ENCODE data around the gene ZNF831.

DNA sequence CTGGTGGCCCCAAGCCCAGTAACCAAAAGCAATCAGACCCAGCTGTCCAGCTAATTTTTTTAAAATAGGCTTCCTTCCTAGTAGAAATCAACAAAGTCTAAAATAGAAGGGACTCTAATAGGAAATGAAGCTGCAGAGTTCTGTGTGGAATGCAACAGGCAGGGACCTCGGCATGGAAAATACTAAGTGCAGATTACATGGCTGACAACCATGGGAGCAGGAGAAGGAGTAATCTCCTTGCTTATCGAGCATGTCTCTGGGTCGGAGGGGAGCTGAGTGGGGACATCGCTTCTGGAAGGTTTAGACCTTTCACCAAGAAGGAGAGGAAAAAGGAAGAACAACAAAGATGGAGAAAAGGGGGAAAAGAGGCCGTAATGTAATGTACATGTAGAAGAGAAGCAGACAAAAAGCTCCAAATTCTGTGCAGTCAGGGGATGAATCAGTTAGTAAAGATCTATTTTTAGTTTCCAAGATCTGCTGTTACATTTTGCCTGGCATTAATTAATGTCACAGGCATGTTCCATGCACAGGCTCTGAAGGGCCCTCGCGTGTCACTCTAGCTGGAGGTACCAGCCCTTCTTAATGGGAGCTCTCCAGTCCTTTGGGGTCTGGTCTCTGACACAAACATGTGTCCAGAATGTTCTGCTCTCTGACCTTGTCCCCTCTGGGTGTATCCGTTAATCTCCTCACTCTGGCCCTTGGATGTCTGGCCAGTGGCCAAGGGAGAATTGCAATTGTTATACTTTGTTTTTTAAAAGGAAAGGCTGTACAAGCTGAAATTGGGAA is 16.6 kb upstream of the ZNF831 start:
- TF ChIP-seq, protein P1, sequence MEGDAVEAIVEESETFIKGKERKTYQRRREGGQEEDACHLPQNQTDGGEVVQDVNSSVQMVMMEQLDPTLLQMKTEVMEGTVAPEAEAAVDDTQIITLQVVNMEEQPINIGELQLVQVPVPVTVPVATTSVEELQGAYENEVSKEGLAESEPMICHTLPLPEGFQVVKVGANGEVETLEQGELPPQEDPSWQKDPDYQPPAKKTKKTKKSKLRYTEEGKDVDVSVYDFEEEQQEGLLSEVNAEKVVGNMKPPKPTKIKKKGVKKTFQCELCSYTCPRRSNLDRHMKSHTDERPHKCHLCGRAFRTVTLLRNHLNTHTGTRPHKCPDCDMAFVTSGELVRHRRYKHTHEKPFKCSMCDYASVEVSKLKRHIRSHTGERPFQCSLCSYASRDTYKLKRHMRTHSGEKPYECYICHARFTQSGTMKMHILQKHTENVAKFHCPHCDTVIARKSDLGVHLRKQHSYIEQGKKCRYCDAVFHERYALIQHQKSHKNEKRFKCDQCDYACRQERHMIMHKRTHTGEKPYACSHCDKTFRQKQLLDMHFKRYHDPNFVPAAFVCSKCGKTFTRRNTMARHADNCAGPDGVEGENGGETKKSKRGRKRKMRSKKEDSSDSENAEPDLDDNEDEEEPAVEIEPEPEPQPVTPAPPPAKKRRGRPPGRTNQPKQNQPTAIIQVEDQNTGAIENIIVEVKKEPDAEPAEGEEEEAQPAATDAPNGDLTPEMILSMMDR (conservative IDR thresholded peaks at IDR 0.05 in 1 of 2, IDR thresholded peaks at IDR 0.05 in 1 of 2; ENCODE audit: extremely low read depth in 1 of 2, insufficient read depth in 1 of 2, low read depth in 1 of 2, low read length in 2 of 2) = no peak
- no peak for TF ChIP-seq EZH2 (IDR thresholded peaks at IDR 0.05; ENCODE audit: borderline replicate concordance, low read length)

Measured in mammary epithelial cell (primary cell).